Measurements from ENCODE around the gene DMRTB1. TPM values are rescaled to one million over a fixed set of nuclear protein-coding genes. Genes with fewer than 3 reads are reported as not detected.

DMRTB1 gene
- total and polyA plus RNA-seq, 2 of the 8 experiments (the other 6 are each of a cell fraction or from before 2014, with no cell fraction given), result 0.06 to 0.35 TPM

DNA sequence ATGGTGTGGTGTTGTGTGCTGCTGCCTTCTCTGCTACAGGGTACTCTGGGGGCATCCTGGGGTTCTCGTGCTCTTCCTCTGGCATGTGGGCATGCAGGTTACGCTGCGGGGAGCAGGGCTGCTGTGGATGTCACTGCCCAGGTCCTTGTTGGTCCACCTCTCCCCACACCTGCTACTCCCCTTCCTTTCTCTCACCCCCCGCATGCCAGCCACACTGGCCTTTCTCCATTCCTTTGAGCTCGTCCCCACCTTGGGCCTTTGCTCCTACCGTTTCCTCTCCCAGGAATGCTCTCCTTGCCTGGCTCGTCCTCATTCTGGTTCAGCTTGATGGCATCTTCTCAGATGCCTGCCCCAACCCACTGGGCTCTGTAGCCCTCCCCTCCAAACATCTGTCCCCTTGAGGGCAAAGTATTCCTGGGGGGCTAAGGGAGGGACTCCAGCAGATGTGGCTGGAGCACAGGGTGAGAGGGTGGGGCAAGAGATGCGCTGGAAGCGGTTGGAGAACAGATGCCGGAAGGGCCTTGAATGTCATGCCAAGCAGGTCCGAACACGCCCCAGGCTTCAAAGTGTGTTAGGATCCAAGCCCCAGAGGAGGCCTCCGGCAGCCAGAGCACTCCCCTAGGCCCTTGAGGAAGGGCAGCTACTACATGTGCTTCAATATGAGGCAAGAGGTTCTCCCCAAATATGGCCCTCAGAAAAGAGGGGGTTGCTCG lies 23.4 kb downstream of the DMRTB1 start (continued):
- TF ChIP-seq NRF1 (IDR thresholded peaks at IDR 0.05; ENCODE audit: low read depth, low read length), result no peak
- TF ChIP-seq, protein P1, sequence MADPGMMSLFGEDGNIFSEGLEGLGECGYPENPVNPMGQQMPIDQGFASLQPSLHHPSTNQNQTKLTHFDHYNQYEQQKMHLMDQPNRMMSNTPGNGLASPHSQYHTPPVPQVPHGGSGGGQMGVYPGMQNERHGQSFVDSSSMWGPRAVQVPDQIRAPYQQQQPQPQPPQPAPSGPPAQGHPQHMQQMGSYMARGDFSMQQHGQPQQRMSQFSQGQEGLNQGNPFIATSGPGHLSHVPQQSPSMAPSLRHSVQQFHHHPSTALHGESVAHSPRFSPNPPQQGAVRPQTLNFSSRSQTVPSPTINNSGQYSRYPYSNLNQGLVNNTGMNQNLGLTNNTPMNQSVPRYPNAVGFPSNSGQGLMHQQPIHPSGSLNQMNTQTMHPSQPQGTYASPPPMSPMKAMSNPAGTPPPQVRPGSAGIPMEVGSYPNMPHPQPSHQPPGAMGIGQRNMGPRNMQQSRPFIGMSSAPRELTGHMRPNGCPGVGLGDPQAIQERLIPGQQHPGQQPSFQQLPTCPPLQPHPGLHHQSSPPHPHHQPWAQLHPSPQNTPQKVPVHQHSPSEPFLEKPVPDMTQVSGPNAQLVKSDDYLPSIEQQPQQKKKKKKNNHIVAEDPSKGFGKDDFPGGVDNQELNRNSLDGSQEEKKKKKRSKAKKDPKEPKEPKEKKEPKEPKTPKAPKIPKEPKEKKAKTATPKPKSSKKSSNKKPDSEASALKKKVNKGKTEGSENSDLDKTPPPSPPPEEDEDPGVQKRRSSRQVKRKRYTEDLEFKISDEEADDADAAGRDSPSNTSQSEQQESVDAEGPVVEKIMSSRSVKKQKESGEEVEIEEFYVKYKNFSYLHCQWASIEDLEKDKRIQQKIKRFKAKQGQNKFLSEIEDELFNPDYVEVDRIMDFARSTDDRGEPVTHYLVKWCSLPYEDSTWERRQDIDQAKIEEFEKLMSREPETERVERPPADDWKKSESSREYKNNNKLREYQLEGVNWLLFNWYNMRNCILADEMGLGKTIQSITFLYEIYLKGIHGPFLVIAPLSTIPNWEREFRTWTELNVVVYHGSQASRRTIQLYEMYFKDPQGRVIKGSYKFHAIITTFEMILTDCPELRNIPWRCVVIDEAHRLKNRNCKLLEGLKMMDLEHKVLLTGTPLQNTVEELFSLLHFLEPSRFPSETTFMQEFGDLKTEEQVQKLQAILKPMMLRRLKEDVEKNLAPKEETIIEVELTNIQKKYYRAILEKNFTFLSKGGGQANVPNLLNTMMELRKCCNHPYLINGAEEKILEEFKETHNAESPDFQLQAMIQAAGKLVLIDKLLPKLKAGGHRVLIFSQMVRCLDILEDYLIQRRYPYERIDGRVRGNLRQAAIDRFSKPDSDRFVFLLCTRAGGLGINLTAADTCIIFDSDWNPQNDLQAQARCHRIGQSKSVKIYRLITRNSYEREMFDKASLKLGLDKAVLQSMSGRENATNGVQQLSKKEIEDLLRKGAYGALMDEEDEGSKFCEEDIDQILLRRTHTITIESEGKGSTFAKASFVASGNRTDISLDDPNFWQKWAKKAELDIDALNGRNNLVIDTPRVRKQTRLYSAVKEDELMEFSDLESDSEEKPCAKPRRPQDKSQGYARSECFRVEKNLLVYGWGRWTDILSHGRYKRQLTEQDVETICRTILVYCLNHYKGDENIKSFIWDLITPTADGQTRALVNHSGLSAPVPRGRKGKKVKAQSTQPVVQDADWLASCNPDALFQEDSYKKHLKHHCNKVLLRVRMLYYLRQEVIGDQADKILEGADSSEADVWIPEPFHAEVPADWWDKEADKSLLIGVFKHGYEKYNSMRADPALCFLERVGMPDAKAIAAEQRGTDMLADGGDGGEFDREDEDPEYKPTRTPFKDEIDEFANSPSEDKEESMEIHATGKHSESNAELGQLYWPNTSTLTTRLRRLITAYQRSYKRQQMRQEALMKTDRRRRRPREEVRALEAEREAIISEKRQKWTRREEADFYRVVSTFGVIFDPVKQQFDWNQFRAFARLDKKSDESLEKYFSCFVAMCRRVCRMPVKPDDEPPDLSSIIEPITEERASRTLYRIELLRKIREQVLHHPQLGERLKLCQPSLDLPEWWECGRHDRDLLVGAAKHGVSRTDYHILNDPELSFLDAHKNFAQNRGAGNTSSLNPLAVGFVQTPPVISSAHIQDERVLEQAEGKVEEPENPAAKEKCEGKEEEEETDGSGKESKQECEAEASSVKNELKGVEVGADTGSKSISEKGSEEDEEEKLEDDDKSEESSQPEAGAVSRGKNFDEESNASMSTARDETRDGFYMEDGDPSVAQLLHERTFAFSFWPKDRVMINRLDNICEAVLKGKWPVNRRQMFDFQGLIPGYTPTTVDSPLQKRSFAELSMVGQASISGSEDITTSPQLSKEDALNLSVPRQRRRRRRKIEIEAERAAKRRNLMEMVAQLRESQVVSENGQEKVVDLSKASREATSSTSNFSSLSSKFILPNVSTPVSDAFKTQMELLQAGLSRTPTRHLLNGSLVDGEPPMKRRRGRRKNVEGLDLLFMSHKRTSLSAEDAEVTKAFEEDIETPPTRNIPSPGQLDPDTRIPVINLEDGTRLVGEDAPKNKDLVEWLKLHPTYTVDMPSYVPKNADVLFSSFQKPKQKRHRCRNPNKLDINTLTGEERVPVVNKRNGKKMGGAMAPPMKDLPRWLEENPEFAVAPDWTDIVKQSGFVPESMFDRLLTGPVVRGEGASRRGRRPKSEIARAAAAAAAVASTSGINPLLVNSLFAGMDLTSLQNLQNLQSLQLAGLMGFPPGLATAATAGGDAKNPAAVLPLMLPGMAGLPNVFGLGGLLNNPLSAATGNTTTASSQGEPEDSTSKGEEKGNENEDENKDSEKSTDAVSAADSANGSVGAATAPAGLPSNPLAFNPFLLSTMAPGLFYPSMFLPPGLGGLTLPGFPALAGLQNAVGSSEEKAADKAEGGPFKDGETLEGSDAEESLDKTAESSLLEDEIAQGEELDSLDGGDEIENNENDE (IDR thresholded peaks at IDR 0.05; ENCODE audit: insufficient replicate concordance, low read length), result no peak
- TF ChIP-seq SP4 (IDR thresholded peaks at IDR 0.05; ENCODE audit: low read length), result no peak
- no peak for TF ChIP-seq TAF7 (optimal IDR thresholded peaks at IDR 0.05; ENCODE audit: borderline replicate concordance, low read depth, low read length)
